Measurements from ENCODE around the gene PDE11A.
"Not testable (repeated sequence)": the region's sequence is repeated elsewhere in the genome, so short reads cannot be mapped to it uniquely, and the experiment has no call there.

The PDE11A gene

DNA sequence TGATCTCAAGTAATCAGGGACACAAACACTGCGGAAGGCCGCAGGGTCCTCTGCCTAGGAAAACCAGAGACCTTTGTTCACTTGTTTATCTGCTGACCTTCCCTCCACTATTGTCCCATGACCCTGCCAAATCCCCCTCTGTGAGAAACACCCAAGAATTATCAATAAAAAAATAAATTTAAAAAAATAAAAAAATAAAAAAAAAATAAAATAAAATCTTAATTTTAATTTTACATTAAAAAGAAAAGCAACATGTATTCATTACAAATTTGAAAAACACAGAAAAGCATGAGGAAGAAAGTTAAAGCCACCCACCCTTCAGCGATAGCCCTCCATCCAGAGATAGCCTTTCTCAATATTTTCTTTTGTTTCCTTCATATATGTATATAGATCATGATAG, 125.0 kb downstream of the PDE11A start:
- DNase-seq (ENCODE audit: low read depth); H3K4me3 ChIP-seq (ENCODE audit: low read depth, low read length): not testable (repeated sequence)

DNA sequence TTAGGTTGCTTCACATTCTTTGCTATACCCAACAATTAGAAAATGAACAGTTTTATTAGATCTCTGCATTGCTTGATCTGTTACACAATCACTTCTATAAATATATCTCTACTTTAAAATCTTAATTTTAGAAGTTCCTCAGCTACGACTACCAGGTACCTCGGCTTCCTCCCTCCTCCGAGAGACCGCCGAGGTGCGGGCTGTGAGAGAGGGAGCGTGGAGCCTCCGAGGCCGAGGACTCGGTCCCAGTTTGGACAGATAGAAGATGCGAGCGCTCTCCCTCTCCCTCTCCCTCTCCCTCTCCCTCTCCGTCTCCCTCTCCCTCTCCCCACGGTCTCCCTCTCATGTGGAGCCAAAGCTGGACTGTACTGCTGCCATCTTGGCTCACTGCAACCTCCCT, 128.0 kb downstream of the PDE11A start:
- not testable (repeated sequence) for H3K4me3 ChIP-seq (ENCODE audit: low read depth, low read length); DNase-seq (ENCODE audit: low read depth)

DNA sequence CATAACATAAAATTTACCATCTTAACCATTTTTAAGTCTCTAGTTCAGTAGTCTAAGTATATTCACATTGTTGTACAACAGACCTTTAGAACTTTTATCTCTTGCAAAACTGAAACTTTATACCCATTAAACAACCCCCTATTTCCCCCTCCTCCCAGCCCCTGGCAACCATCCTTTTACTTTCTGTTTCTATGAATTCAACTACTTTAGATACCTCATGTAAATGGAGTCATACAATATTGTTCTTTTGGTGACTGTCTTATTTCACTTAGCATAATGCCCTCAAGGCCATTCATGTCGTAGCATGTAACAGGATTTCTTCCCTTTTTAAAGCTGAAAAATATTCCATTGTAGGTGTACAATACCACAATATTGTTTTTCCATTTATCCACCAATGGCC, 129.8 kb downstream of the PDE11A start:
- no peak overlapping the region for H3K4me3 ChIP-seq (ENCODE audit: low read depth, low read length)
- DNase-seq (ENCODE audit: low read depth): no peak

DNA sequence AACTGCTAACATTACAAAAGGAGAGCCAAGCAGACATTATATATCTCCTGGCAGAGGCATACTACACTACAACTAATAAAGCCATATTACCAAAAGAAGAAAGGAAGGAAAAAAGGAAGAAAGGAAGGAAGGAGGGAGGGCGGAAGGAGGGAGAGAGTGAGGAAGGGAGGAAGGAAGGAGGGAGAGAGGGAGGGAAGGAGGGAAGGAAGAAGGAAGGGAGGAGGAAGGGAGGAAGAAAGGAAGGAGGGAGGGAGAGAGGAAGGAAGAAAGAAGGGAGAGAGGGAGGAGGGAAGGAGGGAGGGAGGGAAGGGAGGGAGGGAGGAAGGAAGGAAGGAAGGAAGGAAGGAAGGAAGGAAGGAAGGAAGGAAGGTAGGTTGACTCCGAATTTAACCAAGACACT, 133.4 kb downstream of the PDE11A start:
- DNase-seq (ENCODE audit: low read depth): no peak

DNA sequence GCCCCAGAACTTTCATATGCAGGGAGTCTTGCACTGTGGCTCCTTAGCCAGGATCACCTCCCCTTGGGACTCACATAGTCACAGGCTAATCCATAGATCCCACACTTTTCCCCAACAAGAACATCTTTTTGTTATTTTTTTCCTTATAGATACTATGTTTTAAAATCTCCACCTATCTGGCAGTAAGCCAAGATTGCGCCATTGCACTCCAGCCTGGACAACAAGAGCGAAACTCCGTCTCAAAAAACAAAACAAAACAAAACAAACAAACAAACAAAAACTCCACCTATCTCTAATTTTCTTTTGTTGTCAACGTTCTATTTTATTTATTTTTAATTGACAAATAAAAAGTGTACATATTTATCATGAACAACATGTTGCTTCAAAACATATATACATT, 141.7 kb downstream of the PDE11A start:
- no peak for DNase-seq (ENCODE audit: low read depth)
- H3K4me3 ChIP-seq (ENCODE audit: low read depth, low read length): no peak overlapping the region

More for the DNA sequence above, 133.4 kb downstream of the PDE11A start:
- no peak overlapping the region for H3K4me3 ChIP-seq (ENCODE audit: low read depth, low read length)

DNA sequence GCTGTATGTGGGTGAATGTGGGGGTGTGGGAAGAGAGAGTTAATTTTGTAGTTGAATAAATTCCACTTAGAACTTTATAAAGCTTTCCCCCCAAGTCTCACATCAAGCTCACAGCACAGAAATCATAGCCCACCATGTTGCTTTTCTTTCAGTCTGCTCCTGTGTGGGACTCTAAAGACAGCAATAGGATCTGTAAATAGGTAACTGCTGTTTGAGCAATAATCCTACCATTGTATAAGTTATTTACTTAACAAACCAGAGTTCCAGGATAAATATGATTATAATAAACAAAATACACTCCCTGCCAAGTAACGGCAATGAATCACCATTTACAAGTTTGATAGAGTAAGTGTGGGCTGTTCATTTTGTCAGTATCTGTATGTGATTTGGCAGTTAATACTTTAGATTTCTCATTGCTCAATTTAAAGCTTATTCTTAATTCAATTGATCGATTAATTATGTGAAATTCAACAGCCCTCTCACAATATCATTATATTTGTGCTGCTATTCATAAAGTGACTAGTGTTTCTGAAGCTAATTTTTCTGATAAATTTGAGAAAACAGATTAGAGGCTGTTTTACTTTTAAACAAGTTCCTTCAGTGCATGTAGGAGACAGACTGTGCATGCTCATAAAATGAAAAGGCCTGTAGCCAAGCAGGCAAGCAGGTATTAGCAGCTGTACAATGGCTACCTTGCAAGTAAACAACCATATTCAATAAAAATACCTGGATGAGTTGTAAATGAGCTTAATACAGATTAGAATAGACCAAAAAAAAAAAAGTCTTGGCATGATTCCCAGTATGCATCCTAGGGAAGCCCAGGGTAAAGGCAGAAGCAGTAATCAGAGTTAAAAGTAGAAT, 142.7 kb downstream of the PDE11A start:
- no peak overlapping the region for H3K4me3 ChIP-seq (ENCODE audit: low read depth, low read length)
- no peak for DNase-seq (ENCODE audit: low read depth)

DNA sequence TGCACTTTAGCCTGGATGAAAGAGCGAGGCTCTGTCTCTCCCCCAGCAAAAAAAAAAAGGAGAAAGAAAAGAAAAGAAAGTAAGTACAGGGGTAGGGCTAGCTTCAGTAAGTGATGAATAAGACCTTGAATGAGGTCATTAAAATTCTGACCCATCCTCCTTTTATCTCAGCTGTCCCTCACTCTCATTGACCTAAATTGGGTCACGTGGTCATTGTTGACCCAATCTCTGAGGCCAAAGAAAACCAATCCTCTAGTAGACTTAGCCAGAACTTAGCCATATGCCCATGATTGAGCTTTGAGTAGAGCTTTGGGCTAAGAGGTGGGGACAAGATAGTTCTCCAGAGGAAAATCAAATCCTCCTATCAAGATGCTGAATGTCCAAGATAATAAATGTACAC, 149.3 kb downstream of the PDE11A start:
- H3K4me3 ChIP-seq (ENCODE audit: low read depth, low read length): no peak overlapping the region
- DNase-seq (ENCODE audit: low read depth): no peak

DNA sequence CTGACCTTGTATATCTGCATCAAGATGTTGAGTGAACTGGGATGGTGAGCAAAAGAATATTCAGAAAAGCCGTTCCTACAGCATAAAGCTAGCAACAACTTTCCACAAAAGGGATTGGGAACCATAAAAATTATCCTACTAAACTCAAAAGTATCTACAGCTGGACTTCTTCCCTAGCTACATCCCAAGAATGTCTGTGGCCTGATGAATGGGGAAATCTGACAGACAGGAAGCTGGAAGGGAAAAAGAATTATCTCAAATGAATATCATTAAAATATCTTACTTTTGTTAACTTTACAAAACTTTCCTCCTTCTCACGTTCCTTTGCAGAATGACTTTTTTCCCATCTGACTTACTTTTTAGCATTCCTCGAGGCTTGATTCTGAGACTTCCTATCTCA, 150.9 kb downstream of the PDE11A start:
- DNase-seq (ENCODE audit: low read depth): no peak

DNA sequence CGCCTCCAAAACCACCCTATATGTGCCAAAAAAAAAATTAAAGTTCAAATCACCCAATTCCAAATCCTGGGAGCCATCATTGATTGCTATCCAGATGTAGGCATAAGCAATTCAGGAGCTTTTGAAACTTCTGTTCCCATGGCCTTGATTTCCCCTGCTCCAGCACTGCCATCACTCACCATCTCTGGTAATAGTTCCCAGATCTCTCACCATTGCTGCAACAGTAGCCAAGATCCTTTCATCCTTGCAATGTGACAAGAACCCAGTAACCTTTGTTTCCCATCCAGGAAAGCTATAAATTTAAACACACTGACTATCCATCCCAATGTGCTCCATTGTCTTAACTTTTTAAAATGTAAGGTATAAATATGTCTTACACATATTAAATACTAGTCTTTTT, 155.4 kb downstream of the PDE11A start:
- DNase-seq (ENCODE audit: low read depth): no peak
- no peak overlapping the region for H3K4me3 ChIP-seq (ENCODE audit: low read depth, low read length)

More for the DNA sequence above, 150.9 kb downstream of the PDE11A start:
- no peak overlapping the region for H3K4me3 ChIP-seq (ENCODE audit: low read depth, low read length)

DNA sequence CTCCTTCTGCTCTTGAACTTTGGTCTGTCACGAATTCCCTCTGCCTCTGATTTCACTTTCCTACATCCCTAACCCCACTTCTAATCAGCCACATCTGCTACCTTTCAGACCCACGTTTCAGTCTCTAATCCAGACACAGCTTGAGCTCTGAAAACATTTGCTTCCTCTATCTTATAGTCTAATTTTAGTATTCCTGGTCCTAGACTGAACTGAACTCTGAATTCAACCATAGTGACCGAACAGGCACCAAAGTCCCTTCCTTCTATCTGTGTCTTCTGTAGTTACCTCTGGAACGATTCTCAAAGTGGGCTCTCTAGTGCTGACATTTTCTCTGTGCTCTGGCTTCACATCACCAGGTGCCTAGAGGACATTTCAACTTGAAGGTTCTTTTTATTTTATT, 156.2 kb downstream of the PDE11A start:
- no peak overlapping the region for H3K4me3 ChIP-seq (ENCODE audit: low read depth, low read length)
- no peak for DNase-seq (ENCODE audit: low read depth)

DNA sequence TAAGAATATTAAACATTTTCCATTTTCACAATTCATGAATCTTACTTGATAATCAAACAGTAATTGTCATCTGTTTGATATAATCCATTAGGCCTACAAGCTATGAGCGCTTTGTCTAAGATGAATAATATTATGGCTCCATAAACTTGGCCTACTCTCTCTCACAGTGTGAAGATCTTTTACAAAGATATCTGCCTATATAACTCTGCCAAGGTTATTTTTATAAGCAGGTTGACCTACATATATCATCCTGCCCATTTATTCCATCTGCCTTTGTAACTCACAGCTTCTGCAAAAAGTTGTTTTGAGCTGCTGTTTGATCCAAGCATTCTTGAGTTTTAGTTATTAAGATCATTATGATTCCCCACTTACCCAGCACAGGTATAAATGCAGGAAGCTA, 158.3 kb downstream of the PDE11A start:
- no peak overlapping the region for H3K4me3 ChIP-seq (ENCODE audit: low read depth, low read length)
- no peak for DNase-seq (ENCODE audit: low read depth)

DNA sequence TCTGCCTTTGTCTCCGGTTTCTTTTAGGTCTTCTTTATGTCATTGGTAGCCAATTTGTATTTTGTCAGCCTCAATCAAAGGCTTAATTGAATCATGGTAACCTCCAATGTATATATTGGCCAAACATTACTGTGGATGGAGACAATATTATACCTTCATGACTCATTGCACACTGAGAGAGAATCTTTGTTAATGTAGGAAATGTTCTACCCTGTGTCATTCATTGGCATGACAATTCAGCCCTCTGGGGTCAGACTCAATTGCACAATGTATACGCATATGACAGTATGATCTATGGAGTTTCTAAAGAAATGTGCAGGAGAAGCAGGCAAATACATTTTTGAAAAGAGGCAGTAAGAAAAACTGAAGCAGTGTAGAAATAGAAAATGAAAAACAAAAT, 162.6 kb downstream of the PDE11A start:
- no peak overlapping the region for H3K4me3 ChIP-seq (ENCODE audit: low read depth, low read length)
- peak; percentile 36 for DNase-seq (ENCODE audit: low read depth)

DNA sequence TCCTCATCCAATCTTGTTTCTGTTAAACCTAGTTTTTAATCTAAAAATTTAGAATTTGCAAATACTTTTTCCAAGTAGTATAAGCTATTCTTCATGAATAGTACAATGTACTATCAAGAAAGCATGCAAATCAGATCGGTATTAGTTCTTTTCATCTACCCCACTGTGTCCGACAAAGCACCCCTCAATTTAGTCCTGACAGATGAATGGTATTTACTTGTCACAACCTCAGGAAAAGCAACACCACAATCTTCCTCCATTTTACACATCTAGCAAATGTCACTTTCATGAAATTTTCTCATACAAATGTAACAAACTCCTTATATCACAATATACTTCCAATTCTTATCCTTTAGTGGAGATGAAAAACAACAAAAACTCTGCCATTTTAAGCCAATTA, 163.8 kb downstream of the PDE11A start:
- no peak overlapping the region for H3K4me3 ChIP-seq (ENCODE audit: low read depth, low read length)
- no peak for DNase-seq (ENCODE audit: low read depth)

DNA sequence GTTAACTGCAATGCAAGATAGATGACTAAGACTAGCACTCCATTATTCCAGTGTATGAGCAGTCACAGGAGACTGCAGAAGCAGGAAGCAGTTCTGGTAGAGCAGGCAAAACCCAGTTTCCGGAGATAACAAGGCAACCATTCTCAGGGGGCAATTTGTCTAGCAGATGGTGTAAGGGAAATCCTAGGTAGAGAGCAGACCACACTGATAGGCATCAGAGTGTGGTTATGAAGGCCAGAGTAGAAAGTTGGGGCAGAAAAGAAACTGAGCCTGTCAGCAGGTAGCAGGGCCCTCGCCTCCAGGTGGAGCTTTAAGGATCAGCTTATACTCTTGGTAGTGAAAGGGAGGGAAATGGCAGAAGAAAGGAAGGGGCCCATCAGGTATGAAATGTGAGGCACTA, 164.4 kb downstream of the PDE11A start:
- no peak for DNase-seq (ENCODE audit: low read depth)
- H3K4me3 ChIP-seq (ENCODE audit: low read depth, low read length): no peak overlapping the region

DNA sequence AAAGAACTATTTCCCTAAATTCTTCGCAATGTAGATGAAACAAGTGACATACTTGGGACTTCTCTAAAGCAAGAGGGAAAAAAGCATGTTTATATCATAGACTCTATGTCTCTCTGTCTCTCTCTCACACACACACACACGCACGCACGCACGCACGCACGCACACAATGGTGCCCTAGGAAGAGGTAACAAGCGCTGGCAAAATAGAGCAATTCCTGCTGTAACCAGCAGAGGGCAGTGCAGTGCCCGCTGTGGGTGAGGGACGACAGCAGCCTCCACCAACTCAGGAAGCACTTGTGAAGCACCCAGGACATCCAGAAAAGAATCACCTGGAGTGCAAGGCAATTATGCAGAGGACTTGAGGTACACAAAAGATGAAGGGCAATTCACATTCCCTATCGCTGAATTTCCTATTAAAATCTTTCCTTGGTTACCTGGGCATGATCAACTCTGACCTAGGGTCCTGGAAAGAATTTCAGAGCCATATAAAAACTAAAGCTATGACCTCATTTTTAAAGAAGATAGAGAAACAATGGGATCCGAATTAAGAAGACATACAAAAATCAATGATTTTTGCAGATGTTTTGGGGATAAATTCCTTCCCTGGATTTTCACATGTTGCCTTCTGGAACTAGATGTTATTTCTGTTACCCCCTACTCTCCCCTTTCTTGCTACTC, 166.4 kb downstream of the PDE11A start:
- no peak for DNase-seq (ENCODE audit: low read depth)
- H3K4me3 ChIP-seq (ENCODE audit: low read depth, low read length): no peak overlapping the region

DNA sequence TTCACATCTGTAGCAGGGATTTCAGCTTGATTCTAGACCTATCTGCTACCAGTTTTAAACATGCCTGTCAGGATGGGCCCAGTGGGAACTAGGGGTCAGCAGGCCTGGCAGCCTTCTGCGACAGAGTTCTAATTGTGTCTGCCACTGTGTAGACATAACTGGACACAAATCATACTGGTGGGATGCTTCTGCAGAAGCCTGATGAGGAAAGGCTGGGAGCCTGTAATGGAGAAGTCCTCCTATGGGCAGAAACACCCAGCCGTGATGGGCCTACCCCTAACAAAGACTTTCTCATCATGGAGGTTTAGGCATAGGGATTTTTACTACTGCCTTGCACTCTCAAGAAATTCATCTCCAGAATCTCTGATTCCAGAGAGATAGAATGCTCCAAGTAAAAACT, 166.9 kb downstream of the PDE11A start:
- no peak overlapping the region for H3K4me3 ChIP-seq (ENCODE audit: low read depth, low read length)
- DNase-seq (ENCODE audit: low read depth): no peak

DNA sequence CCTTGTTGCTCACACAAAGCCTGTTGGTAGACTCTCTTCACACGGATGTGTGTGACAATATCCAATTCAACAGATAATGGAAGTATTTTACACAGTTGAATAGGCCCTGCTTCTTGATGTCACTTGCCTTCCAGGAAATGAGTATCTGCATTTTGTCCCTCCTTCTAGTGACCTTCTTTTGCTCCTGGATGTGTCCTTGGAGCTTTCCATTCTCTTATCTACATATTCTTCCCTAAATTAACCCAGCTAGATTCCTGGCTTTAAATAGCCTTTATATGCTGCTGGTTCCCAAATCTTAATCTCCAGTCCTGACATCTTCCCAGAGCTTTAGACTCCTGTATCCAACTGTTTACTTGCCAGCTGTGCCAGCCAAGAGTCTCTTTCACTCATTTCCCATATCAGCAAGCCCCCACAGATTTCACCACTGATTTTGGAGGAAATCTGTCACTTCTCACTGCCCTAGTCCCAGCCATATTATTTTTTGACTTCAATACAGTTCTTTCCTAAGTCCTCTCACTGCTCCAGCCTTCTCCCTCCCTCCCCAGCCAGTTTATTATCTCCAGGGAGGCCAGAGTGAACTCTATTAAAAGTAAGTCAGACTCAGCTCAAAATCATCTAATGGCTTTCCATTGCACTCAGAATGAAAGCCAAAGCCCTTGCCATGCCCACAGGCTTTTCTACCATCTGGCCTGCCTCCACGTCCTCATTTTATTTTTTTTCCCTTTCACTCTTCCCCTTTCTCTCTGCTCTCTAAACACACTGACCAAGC, 170.0 kb downstream of the PDE11A start:
- no peak overlapping the region for H3K4me3 ChIP-seq (ENCODE audit: low read depth, low read length)
- no peak for DNase-seq (ENCODE audit: low read depth)

DNA sequence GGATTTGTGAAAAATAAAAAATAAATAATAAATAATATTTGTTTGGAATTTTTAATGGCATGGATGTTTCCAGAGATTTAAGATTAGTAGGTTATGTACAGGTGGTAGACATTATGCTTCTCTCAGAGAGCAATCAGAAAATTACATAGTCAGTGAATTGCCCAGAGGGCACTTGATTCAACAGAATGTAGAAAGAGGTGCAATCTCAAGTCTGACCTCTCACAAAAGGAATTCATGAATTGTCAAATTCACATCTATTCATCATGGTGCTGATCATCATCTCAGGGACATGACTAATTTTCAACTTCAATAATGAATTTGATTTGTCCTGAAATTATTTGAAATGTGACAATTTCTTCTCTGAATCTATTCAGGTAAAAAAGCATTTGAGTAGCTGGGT, 172.5 kb downstream of the PDE11A start:
- no peak for DNase-seq (ENCODE audit: low read depth)
- no peak overlapping the region for H3K4me3 ChIP-seq (ENCODE audit: low read depth, low read length)

DNA sequence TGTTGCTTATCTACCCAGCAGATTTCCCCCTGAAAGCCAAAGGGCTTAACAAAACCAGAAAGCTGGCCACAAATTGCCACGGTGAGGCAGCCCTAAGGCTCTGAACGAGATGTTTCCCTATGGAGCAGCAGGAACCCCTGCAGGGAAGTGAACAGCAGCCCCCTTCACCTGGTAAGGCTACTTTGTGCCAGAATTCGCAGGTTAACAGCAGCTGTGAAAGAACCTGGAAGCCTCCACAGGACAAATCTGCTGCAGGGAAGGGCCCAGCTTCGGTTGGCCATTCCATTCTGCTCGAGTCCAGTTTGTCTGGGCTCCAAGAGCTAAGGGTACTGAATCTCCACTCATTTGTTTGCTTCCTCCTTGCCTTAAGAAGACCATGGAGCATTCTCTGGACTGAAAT, 175.3 kb downstream of the PDE11A start:
- no peak overlapping the region for H3K4me3 ChIP-seq (ENCODE audit: low read depth, low read length)
- no peak for DNase-seq (ENCODE audit: low read depth)

DNA sequence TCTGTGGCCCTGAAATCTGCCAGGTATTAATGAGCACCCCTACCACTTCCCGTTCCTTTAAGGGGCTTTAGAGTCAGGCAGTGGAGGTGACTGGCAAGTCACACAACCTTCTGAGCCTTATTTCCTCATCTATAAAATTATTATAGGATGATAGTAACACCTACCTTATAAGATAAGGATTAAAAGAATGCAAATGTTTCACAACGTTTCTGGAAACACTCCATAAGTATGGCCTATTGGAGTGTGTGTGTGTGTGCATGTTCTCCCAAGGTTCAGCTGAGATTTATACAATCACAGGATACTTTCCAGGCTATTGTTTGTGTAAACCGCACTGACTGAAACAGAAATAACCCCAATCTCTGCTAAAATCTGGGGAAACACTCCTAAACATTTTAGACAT, 176.0 kb downstream of the PDE11A start:
- H3K4me3 ChIP-seq (ENCODE audit: low read depth, low read length): no peak overlapping the region
- DNase-seq (ENCODE audit: low read depth): no peak

All from skeletal muscle cell (primary cell).